Posterior vena cava (tissue), 2 donors: ENCODE data around the gene RIMBP2. TPM values are rescaled to one million over a fixed set of nuclear protein-coding genes. Genes with fewer than 3 reads are reported as not detected.

Experiments
- DNase-seq: peaks from one replicate; pipeline ENCODE4 v3.0.0-alpha.2; 2020; ENCODE audit warnings: low spot score
- intact Hi-C, 2 donors: fragments of 100-400 bp; cut with DNase I; formaldehyde crosslinking; loops; one replicate each; pipeline versions ENCODE4 v1.14.1 to v1.14.2; 2022 to 2023
- total RNA-seq, 2 donors: library from RNA; stranded (reverse); fragmentation: NEBNext Ultra II Directional; extraction: Animal tissue kit (Norgen Biotek cat#: 25700); gene quantifications; one replicate each; pipeline ENCODE4 v1.2.1, GENCODE V29; 2021
- donor health status: DM: yes; HTN: yes; CAD: no.
- donor health status: DM: yes; HTN: yes; CAD: no.

Gene RIMBP2
- total RNA-seq, 2 donors from 2014 or later: 1.3 to 1.7 TPM

- intact Hi-C loops: no loop called here
- no peak for DNase-seq
Measured at GRCh38 chr12:130473266-130473665, 242.8 kb downstream of the RIMBP2 start.

- DNase-seq: no peak
- intact Hi-C loops: no loop called here
Measured at GRCh38 chr12:130470969-130471368, 245.1 kb downstream of the RIMBP2 start.

- no peak for DNase-seq
- intact Hi-C loops: no loop called here
Measured at GRCh38 chr12:130469552-130469951, 246.5 kb downstream of the RIMBP2 start.

GRCh38 chr12:130468700-130469245, 247.3 kb downstream of the RIMBP2 start:
- intact Hi-C loops: no loop called here
- no peak for DNase-seq

GRCh38 chr12:130468186-130468585, 247.9 kb downstream of the RIMBP2 start:
- DNase-seq: no peak
- intact Hi-C loops: no loop called here

GRCh38 chr12:130465626-130466025, 250.5 kb downstream of the RIMBP2 start:
- intact Hi-C loops: no loop called here
- DNase-seq: no peak

- intact Hi-C loops: no loop called here
Measured at GRCh38 chr12:130465046-130465445, 251.1 kb downstream of the RIMBP2 start.

GRCh38 chr12:130463818-130464670, 252.1 kb downstream of the RIMBP2 start:
- intact Hi-C loops: no loop called here
- no peak for DNase-seq

More at GRCh38 chr12:130465046-130465445, 251.1 kb downstream of the RIMBP2 start:
- no peak for DNase-seq

GRCh38 chr12:130463275-130463658, 252.8 kb downstream of the RIMBP2 start:
- intact Hi-C loops: no loop called here
- DNase-seq: no peak

GRCh38 chr12:130462558-130463274, 253.4 kb downstream of the RIMBP2 start:
- intact Hi-C loops: no loop called here
- DNase-seq: no peak

GRCh38 chr12:130461839-130462557, 254.1 kb downstream of the RIMBP2 start:
- intact Hi-C loops: no loop called here

GRCh38 chr12:130461447-130461815, 254.7 kb downstream of the RIMBP2 start:
- DNase-seq: no peak
- intact Hi-C loops: no loop called here

More at GRCh38 chr12:130461839-130462557, 254.1 kb downstream of the RIMBP2 start:
- DNase-seq: no peak

GRCh38 chr12:130460611-130461446, 255.3 kb downstream of the RIMBP2 start:
- intact Hi-C loops: no loop called here
- DNase-seq: no peak

GRCh38 chr12:130459916-130460315, 256.2 kb downstream of the RIMBP2 start:
- intact Hi-C loops: no loop called here
- DNase-seq: no peak

- intact Hi-C loops: no loop called here
- DNase-seq: no peak
Measured at GRCh38 chr12:130458341-130458740, 257.8 kb downstream of the RIMBP2 start.

GRCh38 chr12:130457215-130457614, 258.9 kb downstream of the RIMBP2 start:
- intact Hi-C loops: no loop called here
- no peak for DNase-seq

GRCh38 chr12:130456375-130457199, 259.5 kb downstream of the RIMBP2 start:
- intact Hi-C loops: no loop called here
- DNase-seq: no peak

- intact Hi-C loops: no loop called here
- no peak for DNase-seq
Measured at GRCh38 chr12:130455161-130455560, 260.9 kb downstream of the RIMBP2 start.
